ENCODE data around the gene CENPP. TPM values are rescaled to one million over a fixed set of nuclear protein-coding genes. Genes with fewer than 3 reads are reported as not detected.
"Not testable (repeated sequence)": the region's sequence is repeated elsewhere in the genome, so short reads cannot be mapped to it uniquely, and the experiment has no call there.

CENPP gene
- total and polyA plus RNA-seq, 3 experiments from 2014 or later, result 2.5 to 20.9 (median 19.5) TPM

DNA sequence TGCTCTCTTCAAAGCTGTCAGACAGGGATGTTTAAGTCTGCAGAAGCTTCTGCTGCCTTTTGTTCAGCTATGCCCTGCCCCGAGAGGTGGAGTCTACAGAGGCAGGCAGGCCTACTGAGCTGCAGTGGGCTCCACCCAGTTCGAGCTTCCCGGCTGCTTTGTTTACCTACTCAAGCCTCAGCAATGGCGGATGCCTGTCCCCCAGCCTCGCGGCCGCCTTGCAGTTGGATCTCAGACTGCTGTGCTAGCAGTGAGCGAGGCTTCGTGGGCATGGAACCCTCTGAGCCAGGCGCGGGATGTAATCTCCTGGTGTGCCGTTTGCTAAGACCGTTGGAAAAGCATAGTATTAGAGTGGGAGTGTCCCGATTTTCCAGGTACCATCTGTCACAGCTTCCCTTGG, 247.9 kb downstream of the CENPP start:
- H3K4me3 Mint-ChIP-seq; H3K4me3 ChIP-seq (ENCODE audit: low read length); H3K27me3 ChIP-seq (ENCODE audit: insufficient read depth, low read length, poor library complexity, severe bottlenecking); H3K27me3 Mint-ChIP-seq; POLR2A ChIA-PET; H3K36me3 ChIP-seq (ENCODE audit: insufficient read depth, low read length); H3K4me1 ChIP-seq (ENCODE audit: insufficient read depth, low read length); H3K27ac ChIP-seq (ENCODE audit: low read depth, low read length); H3K27ac Mint-ChIP-seq; CTCF ChIA-PET; DNase-seq; H3K9me3 ChIP-seq (ENCODE audit: low read length); H3K4me1 Mint-ChIP-seq: not testable (repeated sequence)
- Mint-ChIP-seq H3K9me3 (peaks cover 0 to 44% (median 14%) of the 10 kb centered on the region in 5 donors), H3K36me3 (peaks cover 0 to 22% (median 0%) of the 10 kb centered on the region in 3 donors)

DNA sequence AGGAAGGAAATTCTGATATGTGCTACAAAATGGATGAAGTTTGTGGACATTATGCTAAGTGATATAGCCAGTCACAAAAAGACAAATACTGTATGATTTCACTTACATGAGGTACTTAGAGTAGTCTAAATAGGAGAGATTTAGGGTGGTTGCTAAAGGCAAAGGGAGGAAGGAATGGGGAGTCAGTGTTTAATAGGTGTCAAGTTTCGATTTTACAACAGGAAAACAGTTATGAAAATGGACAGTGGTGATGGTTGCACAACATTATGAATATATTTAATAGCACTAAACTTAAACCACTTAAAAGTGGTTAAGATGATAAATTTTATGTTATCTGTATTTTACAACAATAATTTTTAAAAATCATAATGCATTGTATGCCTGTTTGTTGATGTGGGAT, 250.4 kb downstream of the CENPP start:
- Histone ChIP-seq H3K4me1 (ENCODE audit: insufficient read depth, low read length) (no peaks in the 10 kb centered on the region), H3K9me3 (ENCODE audit: low read length) (no peaks in the 10 kb centered on the region), H3K4me3 (ENCODE audit: low read length) (no peak overlapping the region), H3K27ac (ENCODE audit: low read depth, low read length) (no peak overlapping the region), H3K27me3 (ENCODE audit: insufficient read depth, low read length, poor library complexity, severe bottlenecking) (no peaks in the 10 kb centered on the region), H3K36me3 (ENCODE audit: insufficient read depth, low read length) (no peaks in the 10 kb centered on the region)
- H3K4me1 Mint-ChIP-seq, result no peaks in the 10 kb centered on the region
- H3K4me3 Mint-ChIP-seq, result no peak overlapping the region
- peaks cover 0 to 1% of the 10 kb centered on the region in 2 donors for H3K27me3 Mint-ChIP-seq
- CTCF ChIA-PET, result no interaction called here
- peaks cover 0 to 35% (median 11%) of the 10 kb centered on the region in 5 donors for H3K9me3 Mint-ChIP-seq
- no peak overlapping the region for H3K27ac Mint-ChIP-seq
- DNase-seq, result no peak
- POLR2A ChIA-PET, result no interaction called here
- H3K36me3 Mint-ChIP-seq, result peaks cover 0 to 18% (median 0%) of the 10 kb centered on the region in 3 donors

DNA sequence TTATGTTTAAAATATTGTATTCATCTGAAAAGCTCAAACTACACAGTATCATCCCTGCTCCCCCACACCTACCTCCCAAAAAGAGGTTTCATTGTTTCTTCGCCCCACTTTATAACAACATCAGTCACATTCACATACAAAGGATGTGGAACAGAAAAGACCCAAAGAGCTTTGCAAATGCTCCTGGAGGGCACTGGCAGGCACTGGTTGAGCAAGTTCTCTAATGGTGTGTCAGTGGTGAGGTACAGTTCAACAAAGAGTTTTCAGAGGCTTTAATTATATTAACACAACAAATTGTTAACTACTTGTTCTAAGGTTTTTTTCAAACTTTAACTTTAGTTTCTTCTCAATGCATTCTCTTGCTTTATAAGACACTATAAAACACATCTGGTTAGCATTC, 264.2 kb downstream of the CENPP start:
- Histone ChIP-seq H3K4me3 (ENCODE audit: low read length) (no peak overlapping the region), H3K4me1 (ENCODE audit: insufficient read depth, low read length) (no peaks in the 10 kb centered on the region), H3K36me3 (ENCODE audit: insufficient read depth, low read length) (no peaks in the 10 kb centered on the region), H3K27ac (ENCODE audit: low read depth, low read length) (no peak overlapping the region), H3K27me3 (ENCODE audit: insufficient read depth, low read length, poor library complexity, severe bottlenecking) (no peaks in the 10 kb centered on the region), H3K9me3 (ENCODE audit: low read length) (no peaks in the 10 kb centered on the region)
- no peak for DNase-seq
- no peak overlapping the region for H3K4me3 Mint-ChIP-seq
- ChIA-PET CTCF (no interaction called here), POLR2A (no interaction called here)
- no peaks in the 10 kb centered on the region for H3K9me3 Mint-ChIP-seq
- no peak overlapping the region for H3K27ac Mint-ChIP-seq
- peaks cover 0 to 19% (median 0%) of the 10 kb centered on the region in 3 donors for H3K36me3 Mint-ChIP-seq
- H3K27me3 Mint-ChIP-seq, result peaks cover 0 to 1% of the 10 kb centered on the region in 2 donors
- no peaks in the 10 kb centered on the region for H3K4me1 Mint-ChIP-seq

DNA sequence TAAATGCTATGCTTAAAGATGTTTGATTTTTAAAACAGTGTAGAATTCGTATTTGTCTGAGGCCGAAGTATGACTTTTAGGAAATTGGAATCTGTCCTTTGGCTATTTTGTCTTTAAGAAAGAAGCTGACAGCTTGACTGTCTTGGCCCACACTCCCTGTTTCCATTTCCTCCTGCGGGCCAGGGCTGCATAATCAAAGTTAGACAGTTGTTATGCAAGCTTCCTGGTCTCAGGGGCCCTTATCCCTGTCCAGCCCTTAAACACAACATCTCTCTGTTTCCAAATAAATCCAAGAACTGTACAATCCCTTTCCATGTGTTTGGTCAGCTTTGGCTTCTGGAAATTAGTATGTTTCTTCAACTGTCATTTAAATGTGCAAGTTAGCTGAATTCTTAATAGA, 264.6 kb downstream of the CENPP start:
- no peaks in the 10 kb centered on the region for H3K4me1 Mint-ChIP-seq
- no peaks in the 10 kb centered on the region for H3K27me3 ChIP-seq (ENCODE audit: insufficient read depth, low read length, poor library complexity, severe bottlenecking)
- no peak overlapping the region for H3K4me3 ChIP-seq (ENCODE audit: low read length)
- no peaks in the 10 kb centered on the region for H3K36me3 ChIP-seq (ENCODE audit: insufficient read depth, low read length)
- POLR2A ChIA-PET, result no interaction called here
- H3K4me3 Mint-ChIP-seq, result no peak overlapping the region
- no peak overlapping the region for H3K27ac Mint-ChIP-seq
- no peaks in the 10 kb centered on the region for H3K4me1 ChIP-seq (ENCODE audit: insufficient read depth, low read length)
- no peak overlapping the region for H3K27ac ChIP-seq (ENCODE audit: low read depth, low read length)
- peaks cover 0 to 1% of the 10 kb centered on the region in 2 donors for H3K27me3 Mint-ChIP-seq
- DNase-seq, result no peak
- peaks cover 0 to 19% (median 0%) of the 10 kb centered on the region in 3 donors for H3K36me3 Mint-ChIP-seq
- CTCF ChIA-PET, result no interaction called here
- H3K9me3 Mint-ChIP-seq, result no peaks in the 10 kb centered on the region
- no peaks in the 10 kb centered on the region for H3K9me3 ChIP-seq (ENCODE audit: low read length)

DNA sequence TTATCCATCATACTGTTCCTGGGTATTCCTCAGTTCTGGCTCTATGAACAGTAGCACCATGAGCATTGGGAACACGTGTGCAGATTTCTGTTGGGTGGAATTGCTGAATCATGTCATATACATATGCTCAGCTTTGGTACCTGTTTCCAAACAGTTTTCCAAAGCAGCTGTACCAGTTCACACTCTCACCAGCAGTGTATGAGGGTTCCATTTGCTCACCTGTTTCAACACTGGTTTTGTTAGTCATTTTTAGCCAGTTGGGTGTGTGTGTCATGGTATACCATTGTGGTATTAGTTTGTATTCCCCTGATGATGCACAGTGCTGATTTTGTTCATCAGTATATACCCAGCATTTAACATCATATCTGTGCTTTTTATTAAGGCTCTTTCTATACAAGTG, 266.8 kb downstream of the CENPP start:
- no peaks in the 10 kb centered on the region for H3K27me3 ChIP-seq (ENCODE audit: insufficient read depth, low read length, poor library complexity, severe bottlenecking)
- no peaks in the 10 kb centered on the region for H3K4me1 ChIP-seq (ENCODE audit: insufficient read depth, low read length)
- Mint-ChIP-seq H3K27me3 (peaks cover 0 to 1% of the 10 kb centered on the region in 2 donors), H3K36me3 (peaks cover 0 to 4% (median 0%) of the 10 kb centered on the region in 3 donors), H3K27ac (no peak overlapping the region), H3K9me3 (no peaks in the 10 kb centered on the region), H3K4me1 (no peaks in the 10 kb centered on the region), H3K4me3 (no peak overlapping the region)
- no peak overlapping the region for H3K27ac ChIP-seq (ENCODE audit: low read depth, low read length)
- H3K4me3 ChIP-seq (ENCODE audit: low read length), result no peak overlapping the region
- no peak for DNase-seq
- H3K36me3 ChIP-seq (ENCODE audit: insufficient read depth, low read length), result no peaks in the 10 kb centered on the region
- CTCF ChIA-PET, result no interaction called here
- POLR2A ChIA-PET, result no interaction called here
- H3K9me3 ChIP-seq (ENCODE audit: low read length), result no peaks in the 10 kb centered on the region

DNA sequence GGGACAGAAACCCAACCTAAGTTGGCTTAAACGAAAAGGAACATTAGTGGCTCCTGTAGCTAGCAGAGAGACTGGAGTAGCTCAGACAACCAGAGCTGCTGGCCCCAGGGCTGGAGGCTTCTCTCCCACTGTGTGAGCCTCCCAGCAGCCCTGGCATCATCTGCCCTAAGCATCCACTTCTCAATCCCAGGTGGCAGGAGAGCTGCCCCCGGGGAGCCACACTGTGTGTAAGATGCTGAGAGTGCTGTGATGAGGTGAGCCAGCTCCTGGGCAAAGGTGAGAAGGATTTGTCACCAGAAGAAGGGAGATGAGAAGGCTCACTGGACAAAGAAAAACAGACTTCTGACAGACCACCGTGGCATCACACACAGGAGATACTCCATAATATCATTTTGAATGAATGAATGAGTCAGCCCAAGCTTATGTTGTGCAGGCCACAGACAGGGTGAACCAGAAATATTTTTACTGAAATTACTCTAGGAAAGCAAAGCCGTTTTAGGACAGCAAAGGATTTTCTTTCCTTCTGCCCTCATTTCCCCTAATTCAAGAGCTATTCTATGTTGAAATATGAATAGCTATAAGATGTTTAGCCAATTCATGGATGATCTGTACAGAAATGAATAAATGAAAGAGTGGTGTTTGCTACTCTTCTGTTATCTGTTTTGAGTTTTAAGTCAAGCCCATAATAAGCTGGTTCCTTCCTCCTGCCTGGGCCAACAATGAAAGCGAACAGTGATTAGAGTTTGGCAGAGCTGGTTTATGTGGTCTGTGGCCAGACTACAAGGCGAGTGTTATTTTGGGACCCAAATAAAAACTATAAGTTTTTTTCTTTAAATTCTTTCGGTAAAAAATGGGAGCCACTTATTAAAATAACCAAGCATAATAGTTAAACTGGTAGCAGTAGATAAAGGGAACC, 267.5 kb downstream of the CENPP start:
- no peak for DNase-seq
- POLR2A ChIA-PET, result no interaction called here
- H3K27ac Mint-ChIP-seq, result peak overlapping the region in 1 of 8 donors; percentile 17
- no peak overlapping the region for H3K27ac ChIP-seq (ENCODE audit: low read depth, low read length)
- no peaks in the 10 kb centered on the region for H3K4me1 Mint-ChIP-seq
- H3K36me3 Mint-ChIP-seq, result peaks cover 0 to 3% (median 0%) of the 10 kb centered on the region in 3 donors
- no peaks in the 10 kb centered on the region for H3K27me3 ChIP-seq (ENCODE audit: insufficient read depth, low read length, poor library complexity, severe bottlenecking)
- no peaks in the 10 kb centered on the region for H3K9me3 ChIP-seq (ENCODE audit: low read length)
- H3K36me3 ChIP-seq (ENCODE audit: insufficient read depth, low read length), result no peaks in the 10 kb centered on the region
- no peak overlapping the region for H3K4me3 Mint-ChIP-seq
- H3K9me3 Mint-ChIP-seq, result no peaks in the 10 kb centered on the region
- no peaks in the 10 kb centered on the region for H3K4me1 ChIP-seq (ENCODE audit: insufficient read depth, low read length)
- CTCF ChIA-PET, result no interaction called here
- peaks cover 0 to 1% of the 10 kb centered on the region in 2 donors for H3K27me3 Mint-ChIP-seq
- H3K4me3 ChIP-seq (ENCODE audit: low read length), result no peak overlapping the region

DNA sequence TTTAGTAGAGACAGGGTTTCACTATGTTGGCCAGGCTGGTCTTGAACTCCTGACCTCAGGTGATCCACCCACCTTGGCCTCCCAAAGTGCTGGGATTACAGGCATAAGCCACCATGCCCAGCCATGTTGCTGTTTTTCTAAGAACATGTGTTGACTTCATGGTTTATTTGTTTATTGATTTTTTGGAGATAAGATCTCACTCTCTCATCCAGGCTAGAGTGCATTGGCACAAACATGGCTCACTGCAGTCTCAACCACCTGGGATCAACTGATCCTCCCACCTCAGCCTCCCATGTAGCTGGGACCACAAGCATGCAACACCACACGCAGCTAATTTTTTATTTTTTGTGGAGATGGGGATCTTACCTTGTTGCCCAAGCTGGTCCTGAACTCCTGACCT, 269.3 kb downstream of the CENPP start:
- POLR2A ChIA-PET; H3K27ac Mint-ChIP-seq; DNase-seq; CTCF ChIA-PET; H3K36me3 Mint-ChIP-seq; H3K4me3 Mint-ChIP-seq; H3K36me3 ChIP-seq (ENCODE audit: insufficient read depth, low read length); H3K27me3 ChIP-seq (ENCODE audit: insufficient read depth, low read length, poor library complexity, severe bottlenecking); H3K4me3 ChIP-seq (ENCODE audit: low read length); H3K9me3 Mint-ChIP-seq; H3K27ac ChIP-seq (ENCODE audit: low read depth, low read length); H3K9me3 ChIP-seq (ENCODE audit: low read length); H3K27me3 Mint-ChIP-seq; H3K4me1 Mint-ChIP-seq; H3K4me1 ChIP-seq (ENCODE audit: insufficient read depth, low read length): not testable (repeated sequence)

DNA sequence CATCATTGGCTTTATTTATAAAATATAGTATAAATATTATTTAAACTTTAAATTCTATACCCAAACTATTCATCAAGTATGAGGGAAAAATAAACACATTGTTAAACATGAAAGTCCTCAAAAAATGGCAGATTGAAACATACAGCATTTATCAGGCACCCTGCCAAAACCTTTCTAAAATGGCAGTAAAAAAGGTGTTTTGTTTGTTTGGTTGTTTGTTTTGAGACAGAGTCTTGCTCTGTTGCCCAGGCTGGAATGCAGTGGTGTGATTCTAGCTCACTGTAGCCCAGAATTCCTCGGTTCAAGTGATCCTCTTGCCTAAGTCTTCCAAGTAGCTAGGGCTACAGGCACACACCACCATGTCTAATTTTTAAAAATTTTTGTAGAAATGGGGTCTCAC, 270.2 kb downstream of the CENPP start:
- H3K27ac ChIP-seq (ENCODE audit: low read depth, low read length), result no peak overlapping the region
- no peaks in the 10 kb centered on the region for H3K4me1 Mint-ChIP-seq
- peaks cover 0 to 3% (median 0%) of the 10 kb centered on the region in 3 donors for H3K36me3 Mint-ChIP-seq
- POLR2A ChIA-PET, result no interaction called here
- H3K4me1 ChIP-seq (ENCODE audit: insufficient read depth, low read length), result no peaks in the 10 kb centered on the region
- no peak overlapping the region for H3K27ac Mint-ChIP-seq
- no peak overlapping the region for H3K4me3 Mint-ChIP-seq
- CTCF ChIA-PET, result no interaction called here
- H3K4me3 ChIP-seq (ENCODE audit: low read length), result no peak overlapping the region
- no peaks in the 10 kb centered on the region for H3K36me3 ChIP-seq (ENCODE audit: insufficient read depth, low read length)
- DNase-seq, result no peak
- no peaks in the 10 kb centered on the region for H3K27me3 ChIP-seq (ENCODE audit: insufficient read depth, low read length, poor library complexity, severe bottlenecking)
- H3K9me3 Mint-ChIP-seq, result no peaks in the 10 kb centered on the region
- no peaks in the 10 kb centered on the region for H3K27me3 Mint-ChIP-seq
- H3K9me3 ChIP-seq (ENCODE audit: low read length), result no peaks in the 10 kb centered on the region
